Measurements from ENCODE around the gene NNAT.

- TF ChIP-seq, protein P1, sequence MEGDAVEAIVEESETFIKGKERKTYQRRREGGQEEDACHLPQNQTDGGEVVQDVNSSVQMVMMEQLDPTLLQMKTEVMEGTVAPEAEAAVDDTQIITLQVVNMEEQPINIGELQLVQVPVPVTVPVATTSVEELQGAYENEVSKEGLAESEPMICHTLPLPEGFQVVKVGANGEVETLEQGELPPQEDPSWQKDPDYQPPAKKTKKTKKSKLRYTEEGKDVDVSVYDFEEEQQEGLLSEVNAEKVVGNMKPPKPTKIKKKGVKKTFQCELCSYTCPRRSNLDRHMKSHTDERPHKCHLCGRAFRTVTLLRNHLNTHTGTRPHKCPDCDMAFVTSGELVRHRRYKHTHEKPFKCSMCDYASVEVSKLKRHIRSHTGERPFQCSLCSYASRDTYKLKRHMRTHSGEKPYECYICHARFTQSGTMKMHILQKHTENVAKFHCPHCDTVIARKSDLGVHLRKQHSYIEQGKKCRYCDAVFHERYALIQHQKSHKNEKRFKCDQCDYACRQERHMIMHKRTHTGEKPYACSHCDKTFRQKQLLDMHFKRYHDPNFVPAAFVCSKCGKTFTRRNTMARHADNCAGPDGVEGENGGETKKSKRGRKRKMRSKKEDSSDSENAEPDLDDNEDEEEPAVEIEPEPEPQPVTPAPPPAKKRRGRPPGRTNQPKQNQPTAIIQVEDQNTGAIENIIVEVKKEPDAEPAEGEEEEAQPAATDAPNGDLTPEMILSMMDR (IDR thresholded peaks at IDR 0.05; ENCODE audit: low read depth, low read length, missing input control), result no peak
- TF ChIP-seq TAF1 (conservative IDR thresholded peaks at IDR 0.05), result no peak
- TF ChIP-seq EGR1 (IDR thresholded peaks at IDR 0.05; ENCODE audit: low read depth in 2 of 2), result no peak
- no peak for TF ChIP-seq RAD21 (IDR thresholded peaks at IDR 0.05)
- TF ChIP-seq, protein P2, sequence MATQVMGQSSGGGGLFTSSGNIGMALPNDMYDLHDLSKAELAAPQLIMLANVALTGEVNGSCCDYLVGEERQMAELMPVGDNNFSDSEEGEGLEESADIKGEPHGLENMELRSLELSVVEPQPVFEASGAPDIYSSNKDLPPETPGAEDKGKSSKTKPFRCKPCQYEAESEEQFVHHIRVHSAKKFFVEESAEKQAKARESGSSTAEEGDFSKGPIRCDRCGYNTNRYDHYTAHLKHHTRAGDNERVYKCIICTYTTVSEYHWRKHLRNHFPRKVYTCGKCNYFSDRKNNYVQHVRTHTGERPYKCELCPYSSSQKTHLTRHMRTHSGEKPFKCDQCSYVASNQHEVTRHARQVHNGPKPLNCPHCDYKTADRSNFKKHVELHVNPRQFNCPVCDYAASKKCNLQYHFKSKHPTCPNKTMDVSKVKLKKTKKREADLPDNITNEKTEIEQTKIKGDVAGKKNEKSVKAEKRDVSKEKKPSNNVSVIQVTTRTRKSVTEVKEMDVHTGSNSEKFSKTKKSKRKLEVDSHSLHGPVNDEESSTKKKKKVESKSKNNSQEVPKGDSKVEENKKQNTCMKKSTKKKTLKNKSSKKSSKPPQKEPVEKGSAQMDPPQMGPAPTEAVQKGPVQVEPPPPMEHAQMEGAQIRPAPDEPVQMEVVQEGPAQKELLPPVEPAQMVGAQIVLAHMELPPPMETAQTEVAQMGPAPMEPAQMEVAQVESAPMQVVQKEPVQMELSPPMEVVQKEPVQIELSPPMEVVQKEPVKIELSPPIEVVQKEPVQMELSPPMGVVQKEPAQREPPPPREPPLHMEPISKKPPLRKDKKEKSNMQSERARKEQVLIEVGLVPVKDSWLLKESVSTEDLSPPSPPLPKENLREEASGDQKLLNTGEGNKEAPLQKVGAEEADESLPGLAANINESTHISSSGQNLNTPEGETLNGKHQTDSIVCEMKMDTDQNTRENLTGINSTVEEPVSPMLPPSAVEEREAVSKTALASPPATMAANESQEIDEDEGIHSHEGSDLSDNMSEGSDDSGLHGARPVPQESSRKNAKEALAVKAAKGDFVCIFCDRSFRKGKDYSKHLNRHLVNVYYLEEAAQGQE (IDR thresholded peaks at IDR 0.05), result no peak
- TF ChIP-seq ZBTB33 (IDR thresholded peaks at IDR 0.05), result no peak
- TF ChIP-seq YY1 (IDR thresholded peaks at IDR 0.05), result no peak
- TF ChIP-seq NR2F2 (IDR thresholded peaks at IDR 0.05), result no peak
- TF ChIP-seq ATF3 (IDR thresholded peaks at IDR 0.05), result no peak
- no peak for TF ChIP-seq SP1 (IDR thresholded peaks at IDR 0.05)
These were observed 44.0 kb upstream of the NNAT start for GRCh38 chr20:37477041-37477440.
